ENCODE results near the gene ETV1. TPM values are rescaled to one million over a fixed set of nuclear protein-coding genes. Genes with fewer than 3 reads are reported as not detected.

The ETV1 gene
- total and polyA plus RNA-seq, 2 experiments from 2014 or later, result 70.3 to 93.7 TPM

DNA sequence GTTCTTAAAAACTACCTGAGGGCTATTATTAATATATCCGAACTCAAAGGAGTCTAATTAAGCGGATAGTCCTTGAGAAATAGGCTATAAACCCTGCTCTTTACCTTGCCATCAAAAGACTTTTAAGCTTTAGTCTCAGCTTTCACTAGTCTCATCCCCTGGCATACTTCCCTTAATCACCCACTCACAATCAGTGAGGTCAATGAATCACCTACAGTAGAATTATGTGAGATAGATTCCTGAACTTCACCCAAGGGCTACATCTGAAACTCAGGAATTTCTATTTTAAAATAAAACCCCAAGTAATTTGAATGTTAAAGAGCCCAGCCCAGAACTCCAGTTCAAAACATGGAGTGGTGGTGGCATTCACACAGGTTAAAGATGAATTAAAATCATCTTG, 108.7 kb downstream of the ETV1 start:
- TF ChIP-seq, protein P1, sequence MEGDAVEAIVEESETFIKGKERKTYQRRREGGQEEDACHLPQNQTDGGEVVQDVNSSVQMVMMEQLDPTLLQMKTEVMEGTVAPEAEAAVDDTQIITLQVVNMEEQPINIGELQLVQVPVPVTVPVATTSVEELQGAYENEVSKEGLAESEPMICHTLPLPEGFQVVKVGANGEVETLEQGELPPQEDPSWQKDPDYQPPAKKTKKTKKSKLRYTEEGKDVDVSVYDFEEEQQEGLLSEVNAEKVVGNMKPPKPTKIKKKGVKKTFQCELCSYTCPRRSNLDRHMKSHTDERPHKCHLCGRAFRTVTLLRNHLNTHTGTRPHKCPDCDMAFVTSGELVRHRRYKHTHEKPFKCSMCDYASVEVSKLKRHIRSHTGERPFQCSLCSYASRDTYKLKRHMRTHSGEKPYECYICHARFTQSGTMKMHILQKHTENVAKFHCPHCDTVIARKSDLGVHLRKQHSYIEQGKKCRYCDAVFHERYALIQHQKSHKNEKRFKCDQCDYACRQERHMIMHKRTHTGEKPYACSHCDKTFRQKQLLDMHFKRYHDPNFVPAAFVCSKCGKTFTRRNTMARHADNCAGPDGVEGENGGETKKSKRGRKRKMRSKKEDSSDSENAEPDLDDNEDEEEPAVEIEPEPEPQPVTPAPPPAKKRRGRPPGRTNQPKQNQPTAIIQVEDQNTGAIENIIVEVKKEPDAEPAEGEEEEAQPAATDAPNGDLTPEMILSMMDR (IDR thresholded peaks at IDR 0.05; ENCODE audit: low read depth, low read length), result no peak
- no peaks in the 10 kb centered on the region for H3K4me1 ChIP-seq (ENCODE audit: low read depth)
- H3K4me3 ChIP-seq, result no peak overlapping the region
- peak in 1 of 2 donors; percentile 41 for DNase-seq (ENCODE audit: low read depth in 1 of 2, low spot score in 1 of 2)
- no peaks in the 10 kb centered on the region for H3K9me3 ChIP-seq (ENCODE audit: low read depth)
- no peaks in the 10 kb centered on the region for H3K27me3 ChIP-seq
- no peak overlapping the region for H3K27ac ChIP-seq
- H3K36me3 ChIP-seq, result no peaks in the 10 kb centered on the region

DNA sequence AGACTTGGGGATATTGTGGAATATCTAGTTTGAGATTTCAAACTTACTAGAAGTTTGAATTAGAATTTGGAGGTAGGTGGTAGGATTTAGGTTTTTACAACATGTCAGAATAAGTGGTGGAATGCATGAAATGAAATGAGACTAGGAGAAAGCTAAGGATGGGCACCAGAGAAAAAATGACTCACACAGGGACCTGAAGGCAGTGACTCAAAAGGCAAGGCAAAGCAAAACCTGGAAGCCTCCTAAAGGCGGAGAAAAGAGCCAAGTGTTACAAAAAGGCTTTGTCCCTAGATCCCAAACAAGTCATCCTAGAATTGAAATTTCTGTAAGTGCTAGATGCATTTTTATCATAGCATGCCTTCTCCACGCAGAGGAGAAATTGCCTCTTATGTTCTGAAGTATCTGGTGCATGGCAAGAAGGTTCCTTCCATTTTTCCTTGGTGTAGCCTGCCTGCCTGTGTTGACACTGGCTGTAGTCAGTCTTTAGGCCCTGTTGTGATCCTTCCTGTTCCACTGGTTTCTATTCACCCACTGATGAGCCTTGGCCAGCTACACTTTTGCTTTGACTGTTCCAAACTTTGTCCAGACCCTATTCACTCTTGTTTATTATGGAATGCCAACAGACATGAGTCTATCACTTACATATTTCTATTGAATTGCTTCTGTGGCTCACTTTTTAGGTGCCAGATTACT, 109.3 kb downstream of the ETV1 start:
- TF ChIP-seq, protein P1 (IDR thresholded peaks at IDR 0.05; ENCODE audit: low read depth, low read length), result no peak
- no peak overlapping the region for H3K27ac ChIP-seq
- H3K4me3 ChIP-seq, result no peak overlapping the region
- H3K9me3 ChIP-seq (ENCODE audit: low read depth), result no peaks in the 10 kb centered on the region
- H3K27me3 ChIP-seq, result no peaks in the 10 kb centered on the region
- H3K4me1 ChIP-seq (ENCODE audit: low read depth), result no peaks in the 10 kb centered on the region
- peak in 1 of 2 donors; percentile 25 for DNase-seq (ENCODE audit: low read depth in 1 of 2, low spot score in 1 of 2)
- H3K36me3 ChIP-seq, result no peaks in the 10 kb centered on the region

DNA sequence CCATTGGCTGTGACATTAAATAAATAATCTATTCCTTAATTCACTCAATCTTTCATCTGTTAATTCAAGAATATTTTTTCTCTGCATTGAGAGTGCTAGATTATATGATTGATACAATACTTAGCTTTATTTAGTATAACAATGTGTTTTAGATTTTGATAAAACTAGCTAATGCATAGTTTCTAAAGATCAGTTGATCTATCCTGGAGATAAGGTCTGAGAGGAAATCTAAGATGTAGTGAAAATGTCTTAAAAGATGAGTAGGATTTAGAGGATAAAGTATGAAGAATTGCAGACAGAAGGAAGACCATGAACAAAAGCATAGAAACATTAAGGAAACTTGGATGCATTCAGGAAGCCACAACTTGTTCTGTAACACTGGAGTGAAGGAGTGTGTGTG, 110.3 kb downstream of the ETV1 start:
- Histone ChIP-seq H3K4me1 (ENCODE audit: low read depth) (no peaks in the 10 kb centered on the region), H3K4me3 (no peak overlapping the region), H3K9me3 (ENCODE audit: low read depth) (no peaks in the 10 kb centered on the region), H3K27ac (no peak overlapping the region), H3K36me3 (no peaks in the 10 kb centered on the region), H3K27me3 (no peaks in the 10 kb centered on the region)
- TF ChIP-seq, protein P1 (IDR thresholded peaks at IDR 0.05; ENCODE audit: low read depth, low read length), result no peak
- no peak for DNase-seq (ENCODE audit: low read depth in 1 of 2, low spot score in 1 of 2)

DNA sequence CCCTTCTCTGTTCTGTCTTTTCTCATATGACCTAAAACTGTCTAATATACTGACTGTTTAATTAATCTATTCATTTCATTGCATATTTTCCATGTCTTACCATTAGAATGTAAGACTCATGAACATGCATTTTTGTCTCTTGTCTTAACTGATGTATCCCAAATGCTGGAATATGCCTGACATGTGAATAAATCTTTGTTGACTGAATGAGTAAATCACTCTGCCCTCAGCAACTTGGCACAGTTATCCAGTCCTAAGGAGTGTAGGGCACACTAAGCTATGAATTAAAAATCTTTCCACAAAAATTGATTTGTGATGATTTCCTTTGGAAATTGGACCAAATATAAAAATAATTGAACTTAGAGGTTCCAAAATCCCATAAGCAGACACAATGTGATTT, 111.3 kb downstream of the ETV1 start:
- Histone ChIP-seq H3K4me3 (no peak overlapping the region), H3K9me3 (ENCODE audit: low read depth) (no peaks in the 10 kb centered on the region), H3K27me3 (no peaks in the 10 kb centered on the region), H3K36me3 (no peaks in the 10 kb centered on the region), H3K4me1 (ENCODE audit: low read depth) (no peaks in the 10 kb centered on the region), H3K27ac (no peak overlapping the region)
- TF ChIP-seq, protein P1 (IDR thresholded peaks at IDR 0.05; ENCODE audit: low read depth, low read length), result no peak
- DNase-seq (ENCODE audit: low read depth in 1 of 2, low spot score in 1 of 2), result no peak

DNA sequence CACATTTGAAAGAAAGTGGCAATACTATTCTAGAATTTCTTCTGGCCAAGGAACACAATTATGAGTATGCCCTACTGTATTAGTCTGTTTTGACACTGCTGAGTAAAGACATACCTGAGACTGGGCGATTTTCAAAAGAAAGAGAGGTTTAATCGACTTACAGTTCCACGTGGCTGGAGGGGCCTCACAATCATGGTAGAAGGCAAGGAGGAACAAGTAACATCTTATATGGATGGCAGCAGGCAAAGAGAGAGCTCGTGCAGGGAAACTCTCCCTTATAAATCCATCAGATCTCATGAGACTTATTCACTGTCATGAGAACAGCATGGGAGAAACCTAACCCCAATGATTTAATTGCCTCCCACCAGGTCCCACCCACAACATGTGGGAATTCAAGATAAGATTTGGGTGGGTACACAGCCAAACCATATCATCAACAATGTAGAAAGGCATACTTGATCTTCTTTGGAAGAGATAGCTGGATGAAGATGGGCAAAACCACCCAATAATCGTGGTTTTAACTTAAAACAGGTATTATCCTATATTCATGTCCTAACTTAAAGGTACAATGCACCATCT, 113.9 kb downstream of the ETV1 start:
- no peaks in the 10 kb centered on the region for H3K27me3 ChIP-seq
- no peaks in the 10 kb centered on the region for H3K9me3 ChIP-seq (ENCODE audit: low read depth)
- DNase-seq (ENCODE audit: low read depth in 1 of 2, low spot score in 1 of 2), result no peak
- no peak overlapping the region for H3K27ac ChIP-seq
- no peaks in the 10 kb centered on the region for H3K4me1 ChIP-seq (ENCODE audit: low read depth)
- TF ChIP-seq, protein P1 (IDR thresholded peaks at IDR 0.05; ENCODE audit: low read depth, low read length), result no peak
- H3K4me3 ChIP-seq, result no peak overlapping the region
- H3K36me3 ChIP-seq, result no peaks in the 10 kb centered on the region
